SK-N-SH treated with all-trans-retinoic acid at 6 μM for 48 hours (cell line): Measurements from ENCODE around the gene YIPF1.

Experiments used
- ARNTL ChIP-seq: fragments of 450-650 bp; formaldehyde crosslinking; IDR thresholded peaks from 2 replicates; pipeline ENCODE4 v1.5.0; 2020; ENCODE audit warnings: low read depth, mild to moderate bottlenecking, moderate library complexity, borderline replicate concordance
- BACH2 ChIP-seq: fragments of 250-450 bp; sonication (Bioruptor Pico); IDR thresholded peaks from 2 replicates; pipeline ENCODE4 v1.9.0; 2021; ENCODE audit warnings: mild to moderate bottlenecking, borderline replicate concordance
- CREB5 ChIP-seq: fragments of 250-450 bp; sonication (Bioruptor Pico); IDR thresholded peaks from 2 replicates; pipeline ENCODE4 v1.5.1; 2020; ENCODE audit warnings: low read depth, mild to moderate bottlenecking, moderate library complexity
- ESRRG ChIP-seq: fragments of 250-450 bp; sonication (Bioruptor Pico); IDR thresholded peaks from 2 replicates; pipeline ENCODE4 v1.6.1; 2021; ENCODE audit warnings: mild to moderate bottlenecking
- GLIS3 ChIP-seq: fragments of 250-450 bp; sonication (Bioruptor Pico); IDR thresholded peaks from 2 replicates; pipeline ENCODE4 v1.5.0; 2020; ENCODE audit warnings: mild to moderate bottlenecking, moderate library complexity
- OSR1 ChIP-seq: fragments of 250-450 bp; sonication (Bioruptor Pico); IDR thresholded peaks from 2 replicates; pipeline ENCODE4 v1.8.0; 2022; ENCODE audit warnings: moderate library complexity, mild to moderate bottlenecking, inconsistent platforms
- PATZ1 ChIP-seq: fragments of 250-450 bp; sonication (Bioruptor Pico); IDR thresholded peaks from 2 replicates; pipeline ENCODE4 v1.8.0; 2020; ENCODE audit warnings: mild to moderate bottlenecking, moderate library complexity, borderline replicate concordance
- PPARA ChIP-seq: fragments of 250-450 bp; sonication (Bioruptor Pico); IDR thresholded peaks from 2 replicates; pipeline ENCODE4 v1.5.0; 2020; ENCODE audit warnings: mild to moderate bottlenecking, borderline replicate concordance
- TOX ChIP-seq: fragments of 250-450 bp; sonication (Bioruptor Pico); IDR thresholded peaks from 2 replicates; pipeline ENCODE4 v1.8.0; 2021; ENCODE audit warnings: mild to moderate bottlenecking, moderate library complexity, borderline replicate concordance
- ZC3H10 ChIP-seq: fragments of 250-450 bp; sonication (Bioruptor Pico); IDR thresholded peaks from 2 replicates; pipeline ENCODE4 v1.5.1; 2021; ENCODE audit warnings: mild to moderate bottlenecking, moderate library complexity
- ZFP30 ChIP-seq: fragments of 450-650 bp; formaldehyde crosslinking; IDR thresholded peaks from 2 replicates; pipeline ENCODE4 v1.5.0; 2022; ENCODE audit warnings: mild to moderate bottlenecking, moderate library complexity
- ZNF565 ChIP-seq: fragments of 450-650 bp; formaldehyde crosslinking; conservative IDR thresholded peaks from 2 replicates; pipeline ENCODE4 v1.5.0; 2020; ENCODE audit warnings: low read depth, mild to moderate bottlenecking, moderate library complexity

- TF ChIP-seq PATZ1 (CRISPR knock-in tag) (no peak), ZC3H10 (no peak), ZFP30 (CRISPR knock-in tag) (no peak), PPARA (CRISPR knock-in tag) (no peak), BACH2 (CRISPR knock-in tag) (no peak), CREB5 (CRISPR knock-in tag) (no peak), GLIS3 (CRISPR knock-in tag) (no peak), TOX (no peak), OSR1 (CRISPR knock-in tag) (no peak), ZNF565 (no peak), ARNTL (CRISPR knock-in tag) (no peak), ESRRG (CRISPR knock-in tag) (no peak)
Observed at GRCh38 chr1:53896635-53897229, 7.1 kb upstream of the YIPF1 start.
